Neural cell (in vitro differentiated cells): ENCODE measurements around the gene FRY.

Experiments
- EP300 ChIP-seq: fragments of 450-650 bp; conservative IDR thresholded peaks from 2 replicates; pipeline ENCODE4 v1.6.1; 2014; ENCODE audit warnings: antibody characterized with exemption, mild to moderate bottlenecking, moderate library complexity; ENCODE audit not compliant: poor library complexity, severe bottlenecking
- TAF1 ChIP-seq: IDR thresholded peaks from 2 replicates; pipeline ENCODE4 v1.6.1; 2012; ENCODE audit warnings: low read depth
- TF ChIP-seq, protein P1 (sequence below): fragments of 450-650 bp; IDR thresholded peaks from 2 replicates; pipeline ENCODE4 v1.5.1; 2014; ENCODE audit warnings: antibody characterized with exemption, mild to moderate bottlenecking, moderate library complexity; ENCODE audit not compliant: poor library complexity, severe bottlenecking
- TF ChIP-seq, protein P2 (sequence below): IDR thresholded peaks from 2 replicates; pipeline ENCODE4 v1.6.1; 2012; ENCODE audit warnings: borderline replicate concordance

DNA sequence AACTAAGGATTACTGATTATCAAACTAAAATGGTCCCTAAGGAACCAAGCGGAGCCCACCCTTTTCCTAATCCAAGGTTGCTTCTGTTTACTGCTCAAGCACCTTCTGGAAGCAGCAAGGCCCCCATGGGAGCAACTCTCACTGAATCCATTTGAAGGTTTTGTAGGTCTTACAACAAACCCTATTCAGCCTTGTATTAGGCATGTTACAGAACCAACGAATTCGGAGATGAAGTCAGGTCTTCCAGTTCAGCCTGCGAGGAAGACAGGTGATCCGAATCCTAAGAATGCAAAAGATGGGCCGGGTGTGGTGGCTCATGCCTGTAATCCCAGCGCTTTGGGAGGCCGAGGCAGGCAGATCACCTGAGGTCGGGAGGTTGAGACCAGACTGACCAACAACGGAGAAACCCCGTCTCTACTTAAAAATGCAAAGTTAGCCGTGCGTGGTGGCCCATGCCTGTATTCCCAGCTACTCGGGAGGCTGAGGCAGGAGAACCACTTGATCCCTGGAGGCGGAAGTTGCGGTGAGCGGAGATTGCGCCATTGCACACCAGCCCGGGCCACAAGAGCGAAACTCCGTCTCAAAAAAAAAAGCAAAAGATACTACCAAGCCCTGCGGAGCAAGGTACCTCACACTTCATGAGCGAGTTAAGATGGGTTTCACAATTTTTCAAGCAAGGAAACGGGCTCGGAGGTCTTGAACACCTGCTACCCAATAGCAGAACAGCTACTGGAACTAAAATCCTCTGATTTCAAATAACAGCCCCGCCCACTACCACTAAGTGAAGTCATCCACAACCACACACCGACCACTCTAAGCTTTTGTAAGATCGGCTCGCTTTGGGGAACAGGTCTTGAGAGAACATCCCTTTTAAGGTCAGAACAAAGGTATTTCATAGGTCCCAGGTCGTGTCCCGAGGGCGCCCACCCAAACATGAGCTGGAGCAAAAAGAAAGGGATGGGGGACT, 283.0 kb downstream of the FRY start:
- TF ChIP-seq TAF1, result no peak
- TF ChIP-seq, protein P1, sequence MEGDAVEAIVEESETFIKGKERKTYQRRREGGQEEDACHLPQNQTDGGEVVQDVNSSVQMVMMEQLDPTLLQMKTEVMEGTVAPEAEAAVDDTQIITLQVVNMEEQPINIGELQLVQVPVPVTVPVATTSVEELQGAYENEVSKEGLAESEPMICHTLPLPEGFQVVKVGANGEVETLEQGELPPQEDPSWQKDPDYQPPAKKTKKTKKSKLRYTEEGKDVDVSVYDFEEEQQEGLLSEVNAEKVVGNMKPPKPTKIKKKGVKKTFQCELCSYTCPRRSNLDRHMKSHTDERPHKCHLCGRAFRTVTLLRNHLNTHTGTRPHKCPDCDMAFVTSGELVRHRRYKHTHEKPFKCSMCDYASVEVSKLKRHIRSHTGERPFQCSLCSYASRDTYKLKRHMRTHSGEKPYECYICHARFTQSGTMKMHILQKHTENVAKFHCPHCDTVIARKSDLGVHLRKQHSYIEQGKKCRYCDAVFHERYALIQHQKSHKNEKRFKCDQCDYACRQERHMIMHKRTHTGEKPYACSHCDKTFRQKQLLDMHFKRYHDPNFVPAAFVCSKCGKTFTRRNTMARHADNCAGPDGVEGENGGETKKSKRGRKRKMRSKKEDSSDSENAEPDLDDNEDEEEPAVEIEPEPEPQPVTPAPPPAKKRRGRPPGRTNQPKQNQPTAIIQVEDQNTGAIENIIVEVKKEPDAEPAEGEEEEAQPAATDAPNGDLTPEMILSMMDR, result no peak
- no peak for TF ChIP-seq EP300
- TF ChIP-seq, protein P2, sequence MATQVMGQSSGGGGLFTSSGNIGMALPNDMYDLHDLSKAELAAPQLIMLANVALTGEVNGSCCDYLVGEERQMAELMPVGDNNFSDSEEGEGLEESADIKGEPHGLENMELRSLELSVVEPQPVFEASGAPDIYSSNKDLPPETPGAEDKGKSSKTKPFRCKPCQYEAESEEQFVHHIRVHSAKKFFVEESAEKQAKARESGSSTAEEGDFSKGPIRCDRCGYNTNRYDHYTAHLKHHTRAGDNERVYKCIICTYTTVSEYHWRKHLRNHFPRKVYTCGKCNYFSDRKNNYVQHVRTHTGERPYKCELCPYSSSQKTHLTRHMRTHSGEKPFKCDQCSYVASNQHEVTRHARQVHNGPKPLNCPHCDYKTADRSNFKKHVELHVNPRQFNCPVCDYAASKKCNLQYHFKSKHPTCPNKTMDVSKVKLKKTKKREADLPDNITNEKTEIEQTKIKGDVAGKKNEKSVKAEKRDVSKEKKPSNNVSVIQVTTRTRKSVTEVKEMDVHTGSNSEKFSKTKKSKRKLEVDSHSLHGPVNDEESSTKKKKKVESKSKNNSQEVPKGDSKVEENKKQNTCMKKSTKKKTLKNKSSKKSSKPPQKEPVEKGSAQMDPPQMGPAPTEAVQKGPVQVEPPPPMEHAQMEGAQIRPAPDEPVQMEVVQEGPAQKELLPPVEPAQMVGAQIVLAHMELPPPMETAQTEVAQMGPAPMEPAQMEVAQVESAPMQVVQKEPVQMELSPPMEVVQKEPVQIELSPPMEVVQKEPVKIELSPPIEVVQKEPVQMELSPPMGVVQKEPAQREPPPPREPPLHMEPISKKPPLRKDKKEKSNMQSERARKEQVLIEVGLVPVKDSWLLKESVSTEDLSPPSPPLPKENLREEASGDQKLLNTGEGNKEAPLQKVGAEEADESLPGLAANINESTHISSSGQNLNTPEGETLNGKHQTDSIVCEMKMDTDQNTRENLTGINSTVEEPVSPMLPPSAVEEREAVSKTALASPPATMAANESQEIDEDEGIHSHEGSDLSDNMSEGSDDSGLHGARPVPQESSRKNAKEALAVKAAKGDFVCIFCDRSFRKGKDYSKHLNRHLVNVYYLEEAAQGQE, result no peak
